Peyer's patch (tissue), 4 donors: ENCODE measurements around the gene CHEK2.

Source experiments
- POLR2A ChIP-seq, 2 donors: fragments of 450-650 bp; IDR thresholded peaks; one replicate each; pipeline ENCODE4 v1.5.1; 2017; ENCODE audit warnings: antibody characterized with exemption in 2 of 2, mild to moderate bottlenecking in 2 of 2, moderate library complexity in 2 of 2
- TF ChIP-seq, protein P1 (sequence below), 6 experiments: fragments of 450-650 bp in 4 of 6; fragments of 200-600 bp in 2 of 6; sonication (generic) in 1 of 6; IDR thresholded peaks; one replicate each; pipeline ENCODE4 v1.5.1; 2017 to 2019; ENCODE audit warnings: antibody characterized with exemption in 6 of 6, mild to moderate bottlenecking in 3 of 6, moderate library complexity in 1 of 6

DNA sequence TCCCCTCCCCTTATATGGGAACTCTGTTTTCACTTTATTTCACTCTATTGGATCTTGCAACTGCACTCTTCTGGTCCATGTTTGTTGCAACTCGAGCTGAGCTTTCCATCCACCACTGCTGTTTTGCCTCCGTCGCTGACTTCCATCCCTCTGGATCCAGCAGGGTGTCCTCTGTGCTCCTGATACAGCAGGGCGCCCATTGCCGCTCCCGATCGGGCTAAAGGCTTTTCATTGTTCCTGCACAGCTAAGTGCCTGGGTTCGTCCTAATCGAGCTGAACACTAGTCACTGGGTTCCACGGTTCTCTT is 19.8 kb upstream of the CHEK2 start:
- TF ChIP-seq, protein P1, sequence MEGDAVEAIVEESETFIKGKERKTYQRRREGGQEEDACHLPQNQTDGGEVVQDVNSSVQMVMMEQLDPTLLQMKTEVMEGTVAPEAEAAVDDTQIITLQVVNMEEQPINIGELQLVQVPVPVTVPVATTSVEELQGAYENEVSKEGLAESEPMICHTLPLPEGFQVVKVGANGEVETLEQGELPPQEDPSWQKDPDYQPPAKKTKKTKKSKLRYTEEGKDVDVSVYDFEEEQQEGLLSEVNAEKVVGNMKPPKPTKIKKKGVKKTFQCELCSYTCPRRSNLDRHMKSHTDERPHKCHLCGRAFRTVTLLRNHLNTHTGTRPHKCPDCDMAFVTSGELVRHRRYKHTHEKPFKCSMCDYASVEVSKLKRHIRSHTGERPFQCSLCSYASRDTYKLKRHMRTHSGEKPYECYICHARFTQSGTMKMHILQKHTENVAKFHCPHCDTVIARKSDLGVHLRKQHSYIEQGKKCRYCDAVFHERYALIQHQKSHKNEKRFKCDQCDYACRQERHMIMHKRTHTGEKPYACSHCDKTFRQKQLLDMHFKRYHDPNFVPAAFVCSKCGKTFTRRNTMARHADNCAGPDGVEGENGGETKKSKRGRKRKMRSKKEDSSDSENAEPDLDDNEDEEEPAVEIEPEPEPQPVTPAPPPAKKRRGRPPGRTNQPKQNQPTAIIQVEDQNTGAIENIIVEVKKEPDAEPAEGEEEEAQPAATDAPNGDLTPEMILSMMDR (IDR thresholded peaks at IDR 0.05), result no peak
- TF ChIP-seq POLR2A (IDR thresholded peaks at IDR 0.05), result no peak
